ENCODE data around the gene TMEM14A. TPM values are rescaled to one million over a fixed set of nuclear protein-coding genes. Genes with fewer than 3 reads are reported as not detected.

TMEM14A gene
- total and polyA plus RNA-seq, 9 of the 15 experiments (the other 6 are each of a cell fraction or from before 2014, with no cell fraction given): 3.5 to 43.3 (median 8.5) TPM

GRCh38 chr6:52641826-52642225, 29.1 kb upstream of the TMEM14A start (continued):
- no peak for TF ChIP-seq ZNF57 (CRISPR knock-in tag; IDR thresholded peaks at IDR 0.05)
- TF ChIP-seq POLR3A (IDR thresholded peaks at IDR 0.05; ENCODE audit: borderline replicate concordance, extremely low read depth, insufficient read depth, insufficient read length): no peak
- TF ChIP-seq, protein P1, sequence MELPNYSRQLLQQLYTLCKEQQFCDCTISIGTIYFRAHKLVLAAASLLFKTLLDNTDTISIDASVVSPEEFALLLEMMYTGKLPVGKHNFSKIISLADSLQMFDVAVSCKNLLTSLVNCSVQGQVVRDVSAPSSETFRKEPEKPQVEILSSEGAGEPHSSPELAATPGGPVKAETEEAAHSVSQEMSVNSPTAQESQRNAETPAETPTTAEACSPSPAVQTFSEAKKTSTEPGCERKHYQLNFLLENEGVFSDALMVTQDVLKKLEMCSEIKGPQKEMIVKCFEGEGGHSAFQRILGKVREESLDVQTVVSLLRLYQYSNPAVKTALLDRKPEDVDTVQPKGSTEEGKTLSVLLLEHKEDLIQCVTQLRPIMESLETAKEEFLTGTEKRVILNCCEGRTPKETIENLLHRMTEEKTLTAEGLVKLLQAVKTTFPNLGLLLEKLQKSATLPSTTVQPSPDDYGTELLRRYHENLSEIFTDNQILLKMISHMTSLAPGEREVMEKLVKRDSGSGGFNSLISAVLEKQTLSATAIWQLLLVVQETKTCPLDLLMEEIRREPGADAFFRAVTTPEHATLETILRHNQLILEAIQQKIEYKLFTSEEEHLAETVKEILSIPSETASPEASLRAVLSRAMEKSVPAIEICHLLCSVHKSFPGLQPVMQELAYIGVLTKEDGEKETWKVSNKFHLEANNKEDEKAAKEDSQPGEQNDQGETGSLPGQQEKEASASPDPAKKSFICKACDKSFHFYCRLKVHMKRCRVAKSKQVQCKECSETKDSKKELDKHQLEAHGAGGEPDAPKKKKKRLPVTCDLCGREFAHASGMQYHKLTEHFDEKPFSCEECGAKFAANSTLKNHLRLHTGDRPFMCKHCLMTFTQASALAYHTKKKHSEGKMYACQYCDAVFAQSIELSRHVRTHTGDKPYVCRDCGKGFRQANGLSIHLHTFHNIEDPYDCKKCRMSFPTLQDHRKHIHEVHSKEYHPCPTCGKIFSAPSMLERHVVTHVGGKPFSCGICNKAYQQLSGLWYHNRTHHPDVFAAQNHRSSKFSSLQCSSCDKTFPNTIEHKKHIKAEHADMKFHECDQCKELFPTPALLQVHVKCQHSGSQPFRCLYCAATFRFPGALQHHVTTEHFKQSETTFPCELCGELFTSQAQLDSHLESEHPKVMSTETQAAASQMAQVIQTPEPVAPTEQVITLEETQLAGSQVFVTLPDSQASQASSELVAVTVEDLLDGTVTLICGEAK (IDR thresholded peaks at IDR 0.05): peak; percentile 53
- TF ChIP-seq, protein P1 (CRISPR knock-in tag; IDR thresholded peaks at IDR 0.05): no peak
- TF ChIP-seq AFF1 (IDR thresholded peaks at IDR 0.05; ENCODE audit: low read depth in 1 of 2, partially characterized antibody in 2 of 2): peak in 1 of 2 experiments; percentile 65
- no peak for TF ChIP-seq HBP1 (CRISPR knock-in tag; IDR thresholded peaks at IDR 0.05)
- TF ChIP-seq SREBF1 (IDR thresholded peaks at IDR 0.05; ENCODE audit: borderline replicate concordance, low read depth, low read length): no peak
- TF ChIP-seq JUN (IDR thresholded peaks at IDR 0.05; ENCODE audit: borderline replicate concordance, low read depth, low read length): no peak
- no peak for TF ChIP-seq JUN (CRISPR knock-in tag; IDR thresholded peaks at IDR 0.05; ENCODE audit: borderline replicate concordance)
- TF ChIP-seq ZFP1 (CRISPR knock-in tag; IDR thresholded peaks at IDR 0.05): no peak
- TF ChIP-seq, protein P2, sequence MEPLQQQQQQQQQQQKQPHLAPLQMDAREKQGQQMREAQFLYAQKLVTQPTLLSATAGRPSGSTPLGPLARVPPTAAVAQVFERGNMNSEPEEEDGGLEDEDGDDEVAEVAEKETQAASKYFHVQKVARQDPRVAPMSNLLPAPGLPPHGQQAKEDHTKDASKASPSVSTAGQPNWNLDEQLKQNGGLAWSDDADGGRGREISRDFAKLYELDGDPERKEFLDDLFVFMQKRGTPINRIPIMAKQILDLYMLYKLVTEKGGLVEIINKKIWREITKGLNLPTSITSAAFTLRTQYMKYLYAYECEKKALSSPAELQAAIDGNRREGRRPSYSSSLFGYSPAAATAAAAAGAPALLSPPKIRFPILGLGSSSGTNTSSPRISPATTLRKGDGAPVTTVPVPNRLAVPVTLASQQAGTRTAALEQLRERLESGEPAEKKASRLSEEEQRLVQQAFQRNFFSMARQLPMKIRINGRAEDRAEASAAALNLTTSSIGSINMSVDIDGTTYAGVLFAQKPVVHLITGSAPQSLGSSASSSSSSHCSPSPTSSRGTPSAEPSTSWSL (CRISPR knock-in tag; IDR thresholded peaks at IDR 0.05; ENCODE audit: borderline replicate concordance): no peak
- no peak for TF ChIP-seq STAT5A (IDR thresholded peaks at IDR 0.05; ENCODE audit: borderline replicate concordance, low read length)

Measured in K562 (cell line).